H1 (cell line): Measurements from ENCODE around the gene APC2. TPM values are rescaled to one million over a fixed set of nuclear protein-coding genes. Genes with fewer than 3 reads are reported as not detected.

Experiments
- CREB1 ChIP-seq: IDR thresholded peaks from 2 replicates; pipeline ENCODE4 v1.6.1; 2012; ENCODE audit warnings: inconsistent platforms
- CTCF ChIP-seq, 3 experiments: IDR thresholded peaks; 1 replicate in 2 of 3; 2 replicates in 1 of 3; pipeline versions ENCODE4 v1.5.1 to v1.6.1; 2011; ENCODE audit warnings: low read length in 3 of 3, mild to moderate bottlenecking in 3 of 3, inconsistent platforms in 2 of 3, low read depth in 1 of 3, moderate library complexity in 1 of 3; ENCODE audit not compliant: insufficient read depth in 1 of 3; ENCODE audit errors: control extremely low read depth in 1 of 3
- GABPA ChIP-seq: IDR thresholded peaks from 2 replicates; pipeline ENCODE4 v1.6.1; 2011; ENCODE audit warnings: mild to moderate bottlenecking, low read length, moderate library complexity, borderline replicate concordance; ENCODE audit not compliant: insufficient read depth
- POU5F1 ChIP-seq: IDR thresholded peaks from 2 replicates; pipeline ENCODE4 v1.6.1; 2011; ENCODE audit warnings: low read depth, mild to moderate bottlenecking, low read length, moderate library complexity
- RFX5 ChIP-seq: IDR thresholded peaks from 2 replicates; pipeline ENCODE4 v1.6.1; 2011; ENCODE audit warnings: low read depth, low read length, improper control_type of control experiment, borderline replicate concordance
- SP1 ChIP-seq: IDR thresholded peaks from 2 replicates; pipeline ENCODE4 v1.6.1; 2011; ENCODE audit warnings: low read depth, low read length
- SUZ12 ChIP-seq: fragments of 200-600 bp; sonication (generic); IDR thresholded peaks from 2 replicates; pipeline ENCODE4 v1.6.1; 2012; ENCODE audit warnings: mild to moderate bottlenecking, inconsistent platforms, low read length, moderate library complexity, mixed read lengths
- polyA plus RNA-seq, 7 experiments: library from polyadenylated mRNA; depleted of rRNA in 3 of 7; stranded (reverse) in 5 of 7; unstranded in 2 of 7; fragments of >200 nt in 5 of 7; fragments of 200-250 nt in 2 of 7; gene quantifications; 1 replicate in 5 of 7; 2 replicates in 1 of 7; 4 replicates in 1 of 7; pipeline versions ENCODE4 v1.2.1 to v1.2.3, GENCODE V29; 2011 to 2013; ENCODE audit warnings: missing spikeins in 2 of 7, mixed read lengths in 2 of 7
- total RNA-seq: library from RNA; stranded (reverse); fragmentation: NEBNext Ultra II Directional; extraction: Animal tissue kit (Norgen Biotek cat#: 25700); gene quantifications from 2 replicates; pipeline ENCODE4 v1.2.1, GENCODE V29; 2021

Gene APC2
- total and polyA plus RNA-seq, 2 of the 8 experiments (the other 6 are each of a cell fraction or from before 2014, with no cell fraction given): 1.3 to 4.1 TPM

GRCh38 chr19:1489463-1490310, 39.8 kb downstream of the APC2 start (continued):
- TF ChIP-seq CTCF (IDR thresholded peaks at IDR 0.05; ENCODE audit: control extremely low read depth in 1 of 3, insufficient read depth in 1 of 3, low read depth in 1 of 3, low read length in 3 of 3) (no peak), SUZ12 (no peak), RFX5 (no peak), CREB1 (no peak), SP1 (no peak), POU5F1 (no peak), GABPA (no peak)
- TF ChIP-seq, all 59 proteins: peak for 0
